GM19372 (cell line): ENCODE results near the gene POTEC.
"Not testable (repeated sequence)": the region's sequence is repeated elsewhere in the genome, so short reads cannot be mapped to it uniquely, and the experiment has no call there.

Experiments
- ATAC-seq: cut with Tn5 transposase; IDR thresholded peaks from one replicate; pipeline ENCODE4 v1.9.1; 2021; ENCODE audit warnings: mild to moderate bottlenecking, low read depth, moderate library complexity; ENCODE audit not compliant: unreplicated experiment

Gene POTEC

DNA sequence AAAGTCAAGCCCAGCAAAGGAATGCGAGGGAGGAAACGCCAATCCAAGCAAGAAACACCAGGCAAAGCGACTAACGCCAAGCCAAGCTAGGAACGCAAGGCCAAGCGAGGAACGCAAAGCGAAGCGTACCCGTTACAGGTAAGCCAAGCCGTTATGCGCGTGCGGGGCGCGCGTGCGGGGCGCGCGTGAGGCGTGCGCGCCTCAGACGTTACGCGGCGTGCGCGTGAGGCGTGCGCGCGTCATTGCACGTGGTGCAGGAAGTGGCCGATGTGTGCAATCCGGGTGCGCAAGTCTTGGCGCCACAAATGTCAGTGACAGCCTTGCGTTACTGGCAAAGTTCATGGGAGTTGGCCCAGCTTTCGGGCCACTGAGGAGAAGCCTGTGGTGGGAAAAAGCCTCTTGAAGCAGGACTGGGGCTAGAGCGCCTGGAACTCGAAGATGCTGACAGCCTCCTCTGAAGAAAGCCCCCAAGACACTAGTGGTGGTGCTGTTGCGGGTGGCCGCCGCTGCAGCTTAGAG, at the start of gene POTEC:
Gene POTEC (minus strand): TSS at position 155 of the 519 bp plus-strand sequence. CDS start 454 bp downstream, outside the sequence.
- not testable (repeated sequence) for ATAC-seq

DNA sequence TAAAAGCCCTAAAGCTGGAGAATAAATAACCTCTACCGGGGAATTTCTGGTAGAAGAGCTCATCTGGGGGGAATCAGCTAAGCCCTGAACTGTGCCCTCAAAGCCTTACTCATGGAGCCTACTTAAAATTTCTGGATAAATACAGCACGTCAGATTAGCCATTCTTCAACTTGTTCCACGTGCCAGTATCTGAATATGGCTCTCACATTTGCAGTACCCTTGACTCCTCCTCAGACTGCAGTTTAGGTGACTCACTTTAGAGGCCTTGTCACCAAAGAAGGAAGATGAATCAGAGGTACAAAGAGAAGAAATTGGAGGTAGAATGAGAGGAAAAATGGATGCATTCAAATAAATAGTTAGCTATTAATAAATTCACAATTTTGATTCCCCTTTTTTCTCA, 34.6 kb upstream of the POTEC start:
- no peak for ATAC-seq

DNA sequence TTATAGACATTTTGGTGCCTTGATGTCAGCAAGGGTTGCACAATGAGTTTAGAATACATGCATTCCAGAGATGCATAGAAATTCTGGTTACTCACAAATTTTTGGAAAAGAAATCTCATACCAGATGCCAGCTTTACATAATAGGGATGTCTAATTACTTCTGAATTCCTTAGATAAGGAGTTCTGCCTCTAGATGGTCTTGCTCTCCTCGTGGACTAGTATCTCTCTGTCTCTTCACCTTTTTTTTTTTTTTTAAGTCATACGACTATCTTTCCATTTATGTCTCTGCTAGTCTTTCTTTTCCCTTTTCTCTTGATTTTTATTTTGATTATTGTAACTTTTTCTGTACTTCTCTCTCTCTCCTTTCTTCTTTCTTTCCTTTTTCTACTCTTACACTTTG, 16.1 kb upstream of the POTEC start:
- not testable (repeated sequence) for ATAC-seq

DNA sequence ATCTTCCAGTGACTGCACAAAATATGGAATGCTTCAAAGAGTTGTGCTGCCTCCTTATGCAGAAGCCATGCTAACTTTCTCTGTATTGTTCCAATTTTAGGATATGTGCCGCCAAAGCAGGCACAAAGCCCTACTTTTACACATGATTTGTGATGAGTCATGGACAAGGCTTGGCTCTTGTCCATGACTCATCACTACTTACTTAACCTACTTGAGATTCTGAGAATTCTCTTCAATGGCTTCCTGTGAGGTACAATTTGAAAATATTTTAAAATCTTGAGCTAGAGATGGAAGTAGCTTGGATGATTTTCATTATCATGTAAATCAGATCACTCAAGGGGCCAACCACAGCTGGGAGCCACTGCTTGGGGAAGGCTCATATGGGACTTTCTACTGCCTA, 11.7 kb downstream of the POTEC start:
- not testable (repeated sequence) for ATAC-seq

- ATAC-seq = not testable (repeated sequence)
These were observed 32.7 kb downstream of the POTEC start for GRCh38 chr18:14510707-14511106.

DNA sequence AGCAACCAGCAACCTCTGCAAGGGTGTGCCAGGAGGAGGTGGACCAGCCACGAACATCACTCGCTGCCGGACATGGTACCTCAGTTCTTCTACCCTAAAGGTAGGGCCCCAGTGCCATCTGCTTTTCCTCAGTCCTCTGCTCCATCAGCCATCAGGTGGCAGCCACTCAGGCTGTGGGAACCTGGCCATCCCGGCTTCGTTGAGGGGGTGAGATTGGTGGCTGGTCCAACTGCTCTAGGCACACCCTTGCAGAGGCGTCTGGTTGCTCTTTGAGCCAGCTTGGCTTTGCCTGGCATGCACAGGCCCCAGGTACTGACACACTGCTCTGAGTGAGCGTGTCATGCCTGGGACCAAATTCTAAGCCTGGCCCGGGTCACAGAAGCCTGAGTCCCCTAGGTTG, 39.7 kb downstream of the POTEC start:
- ATAC-seq = not testable (repeated sequence)

DNA sequence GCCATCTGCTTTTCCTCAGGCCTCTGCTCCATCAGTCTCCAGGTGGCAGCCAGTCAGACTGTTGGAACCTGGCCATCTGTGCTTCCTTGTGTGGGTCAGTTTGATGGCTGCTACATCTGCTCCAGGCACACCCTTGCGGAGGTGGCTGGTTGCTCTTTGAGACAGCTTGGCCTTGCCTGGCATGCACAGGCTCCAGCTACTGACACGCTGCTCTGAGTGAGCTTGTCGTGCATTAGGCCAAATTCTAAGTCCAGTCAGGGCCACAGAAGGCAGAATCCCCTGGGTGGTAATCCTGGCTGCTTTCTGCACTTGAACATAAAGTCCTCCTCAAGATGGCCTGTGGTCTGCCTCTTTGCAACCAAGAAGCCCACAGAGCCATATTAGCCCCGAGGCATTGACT, 41.5 kb downstream of the POTEC start:
- ATAC-seq = not testable (repeated sequence)

DNA sequence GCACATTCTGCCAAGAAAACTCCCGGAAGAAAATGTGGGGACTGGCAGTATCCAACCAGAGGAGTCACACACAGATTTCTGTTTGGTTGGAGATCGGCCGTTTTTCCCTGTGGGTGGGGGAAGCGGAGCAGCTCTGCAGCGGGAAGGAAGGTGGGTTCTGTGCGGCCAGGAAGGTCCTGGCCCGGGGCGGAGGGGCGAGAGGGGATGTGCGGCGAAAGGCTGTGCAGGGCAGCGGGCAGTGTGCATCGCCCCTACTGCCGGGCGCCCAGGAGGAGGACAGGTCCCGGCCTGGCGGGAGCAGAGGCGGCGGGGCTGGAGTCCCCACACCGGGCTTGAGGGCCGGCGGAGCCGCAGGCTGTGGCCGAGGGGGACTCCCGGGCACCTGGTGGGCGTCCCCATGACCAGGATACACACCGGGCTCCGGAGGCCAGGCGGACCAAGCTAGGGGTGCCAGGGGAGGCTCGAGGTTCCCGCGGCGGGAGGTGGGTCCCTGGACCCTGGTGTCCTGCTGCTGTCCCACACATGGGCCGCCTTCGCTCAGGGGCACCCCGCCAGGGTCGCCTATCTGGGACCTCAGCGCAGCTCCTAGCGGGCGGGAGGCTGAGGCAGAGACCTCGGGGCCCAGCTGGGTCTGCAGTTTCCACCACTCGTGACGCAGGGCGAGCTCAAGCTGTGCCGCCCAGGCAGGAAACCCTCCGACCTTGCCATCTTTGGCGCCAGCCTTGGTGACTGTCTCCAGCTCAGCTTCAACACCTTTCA, 54.0 kb downstream of the POTEC start:
- ATAC-seq = not testable (repeated sequence)

GRCh38 chr18:14488789-14489188, 54.6 kb downstream of the POTEC start:
- not testable (repeated sequence) for ATAC-seq

- ATAC-seq = not testable (repeated sequence)
These were observed 56.3 kb downstream of the POTEC start for GRCh38 chr18:14486926-14487580.

DNA sequence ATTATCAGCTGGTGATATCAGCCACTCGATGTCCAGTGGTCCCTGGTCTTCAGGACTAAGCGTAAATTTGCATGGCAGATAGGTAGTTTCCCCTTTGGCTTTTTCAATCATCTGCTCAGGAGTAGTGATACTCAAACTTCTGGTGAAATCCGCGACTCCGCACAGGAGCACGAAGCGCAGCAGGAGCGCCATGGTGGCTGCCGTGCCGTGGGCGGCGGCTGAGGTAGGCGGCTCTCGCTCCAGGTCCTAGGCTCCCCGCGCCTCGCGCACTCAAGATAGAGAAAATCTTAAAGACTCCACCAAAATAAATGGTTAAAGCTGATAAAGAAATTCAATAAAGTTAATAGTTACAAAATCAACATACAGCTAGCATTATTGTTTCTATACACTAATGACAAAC, 64.3 kb downstream of the POTEC start:
- not testable (repeated sequence) for ATAC-seq

DNA sequence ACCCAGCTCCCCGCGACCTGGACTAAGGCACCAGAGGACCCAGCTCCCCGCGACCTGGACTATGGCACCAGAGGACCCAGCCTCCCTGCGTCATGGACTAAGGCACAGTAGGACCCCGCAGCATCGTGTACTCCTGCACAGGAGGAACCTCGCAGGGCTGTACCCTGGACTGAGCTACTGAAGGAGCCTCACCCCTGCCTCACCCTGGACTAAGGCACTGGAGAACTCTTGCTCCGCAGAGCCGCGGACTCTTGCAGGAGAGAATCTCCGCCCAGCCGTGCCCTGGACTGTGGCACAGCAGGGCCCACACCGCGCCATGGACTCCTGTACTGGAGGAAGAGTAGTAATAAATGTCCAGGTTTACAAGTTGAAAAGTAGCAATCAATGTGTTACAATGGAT, 67.9 kb downstream of the POTEC start:
- not testable (repeated sequence) for ATAC-seq

DNA sequence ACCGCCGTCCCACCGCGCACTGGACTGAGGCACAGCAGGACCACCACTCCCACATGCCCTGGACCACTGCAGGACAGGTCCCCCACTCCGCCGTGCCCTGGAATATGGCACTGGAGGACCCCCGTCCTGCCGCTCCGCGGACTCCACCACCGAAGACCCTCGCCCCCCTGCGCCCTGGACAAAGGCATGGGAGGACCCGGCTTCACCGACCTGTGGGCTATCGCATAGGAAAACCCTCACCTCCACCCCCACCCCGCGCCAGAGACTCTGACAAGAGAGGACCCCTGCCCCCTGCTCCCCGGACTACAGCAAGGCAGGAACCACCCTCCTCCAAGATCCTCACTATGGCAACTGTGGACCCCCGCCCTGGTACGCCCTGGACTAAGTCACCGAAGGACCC, 68.6 kb downstream of the POTEC start:
- ATAC-seq = not testable (repeated sequence)

DNA sequence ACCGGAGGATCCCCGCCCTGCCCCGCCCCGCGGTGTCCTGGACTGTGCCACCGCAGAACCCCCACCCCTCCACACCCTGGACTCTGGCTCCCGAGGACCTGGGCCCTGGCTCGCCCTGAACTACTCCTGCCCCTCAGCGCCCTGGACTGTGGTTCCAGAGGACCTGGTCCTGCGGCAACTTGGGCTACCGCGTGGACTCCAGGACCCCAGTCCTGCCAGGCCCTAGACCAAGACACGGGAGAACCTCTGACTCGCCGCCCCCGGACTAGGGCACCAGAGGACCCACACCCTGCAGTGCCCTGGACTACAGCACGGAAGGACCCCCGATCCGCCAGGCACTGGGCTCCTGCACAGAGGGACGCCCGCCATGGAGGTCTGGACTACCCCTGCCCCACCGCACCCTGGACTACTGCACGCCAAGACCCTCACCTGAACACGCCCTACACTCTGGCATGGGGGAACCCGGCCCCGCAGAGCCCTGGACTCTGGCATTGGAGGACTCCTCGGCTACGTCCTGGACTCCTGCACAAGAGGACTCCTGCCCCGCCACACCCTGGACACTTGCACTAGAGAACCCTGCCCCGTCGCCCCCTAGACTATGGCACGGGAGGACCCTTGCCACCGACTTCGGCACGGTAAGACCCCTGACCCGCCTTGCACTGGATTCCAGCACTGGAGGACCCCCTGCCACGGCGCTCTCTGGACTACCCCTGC, 69.2 kb downstream of the POTEC start:
- ATAC-seq = not testable (repeated sequence)

DNA sequence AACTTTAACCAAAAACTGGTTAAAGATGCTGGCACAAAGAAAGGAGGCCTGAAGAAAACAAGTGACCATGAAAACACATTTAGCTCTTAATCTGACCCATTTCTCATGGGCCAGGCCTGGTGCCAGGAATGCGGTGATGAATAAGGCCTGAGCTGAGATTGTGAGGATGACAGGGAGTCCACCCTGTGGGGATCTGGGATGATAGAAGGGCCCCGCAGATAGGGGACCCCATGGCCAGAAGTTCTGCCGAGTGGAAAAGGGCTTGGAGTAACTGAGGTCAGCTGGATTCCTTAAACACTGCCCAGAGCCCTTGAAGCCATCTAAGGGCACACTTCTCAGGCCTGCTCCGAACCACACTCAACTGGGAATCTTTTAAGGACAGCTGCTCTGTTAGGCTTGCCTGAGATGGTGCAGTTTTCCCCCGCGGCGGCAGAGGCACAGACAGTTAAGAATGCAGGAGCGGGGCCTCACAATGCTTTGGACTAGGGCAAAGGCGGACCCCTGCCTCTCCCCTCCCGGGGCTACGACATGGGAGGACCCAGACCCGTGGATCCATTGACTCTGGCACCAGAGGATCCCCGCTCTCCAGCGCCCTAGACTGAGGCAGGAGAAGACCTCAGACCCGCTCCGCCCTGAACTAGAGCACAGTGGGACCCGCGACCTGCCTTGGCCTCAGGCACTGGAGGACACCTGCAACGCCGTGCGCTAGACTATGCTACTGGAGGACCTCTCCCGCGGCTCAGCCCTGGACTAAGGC, 70.0 kb downstream of the POTEC start:
- not testable (repeated sequence) for ATAC-seq

DNA sequence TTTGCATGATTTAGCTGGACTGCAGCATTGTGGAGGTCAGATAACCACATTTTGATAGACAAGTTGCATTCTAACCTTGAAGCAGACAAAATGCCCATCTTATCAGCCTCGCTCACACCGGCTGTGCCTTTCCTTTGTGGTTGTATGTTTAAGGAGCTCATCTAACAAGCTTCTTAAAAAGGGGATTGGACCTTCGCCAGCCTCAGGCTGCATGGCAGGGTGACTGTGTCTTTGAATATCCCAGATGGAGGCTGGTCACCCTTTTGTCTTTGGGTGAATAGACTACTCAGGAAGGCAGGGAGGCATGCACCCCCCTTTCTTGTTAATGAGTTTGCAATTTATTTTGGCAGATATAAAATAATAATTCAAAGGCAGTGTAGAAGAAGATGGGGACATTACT, 72.1 kb downstream of the POTEC start:
- not testable (repeated sequence) for ATAC-seq

DNA sequence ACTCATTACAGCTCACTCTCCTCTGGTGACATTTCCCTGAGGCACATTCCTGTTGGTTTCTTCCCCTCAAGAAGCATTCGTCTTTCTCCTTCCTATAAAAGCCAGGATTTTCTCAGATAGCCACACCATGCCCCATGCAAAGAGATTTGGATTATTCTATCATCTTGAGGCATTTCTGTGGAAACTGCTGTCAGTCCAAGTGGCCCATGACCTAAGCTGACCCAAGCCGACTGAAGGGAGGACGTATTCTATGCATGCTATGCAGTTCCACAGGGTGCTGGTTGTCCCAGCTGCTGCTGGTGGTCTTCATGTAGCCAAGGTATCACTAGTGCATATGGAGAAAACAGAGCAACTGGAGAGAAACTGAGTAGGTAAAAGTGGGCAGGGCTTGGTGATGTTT, 73.0 kb downstream of the POTEC start:
- not testable (repeated sequence) for ATAC-seq

- ATAC-seq = not testable (repeated sequence)
These were observed 73.4 kb downstream of the POTEC start for GRCh38 chr18:14470046-14470445.

DNA sequence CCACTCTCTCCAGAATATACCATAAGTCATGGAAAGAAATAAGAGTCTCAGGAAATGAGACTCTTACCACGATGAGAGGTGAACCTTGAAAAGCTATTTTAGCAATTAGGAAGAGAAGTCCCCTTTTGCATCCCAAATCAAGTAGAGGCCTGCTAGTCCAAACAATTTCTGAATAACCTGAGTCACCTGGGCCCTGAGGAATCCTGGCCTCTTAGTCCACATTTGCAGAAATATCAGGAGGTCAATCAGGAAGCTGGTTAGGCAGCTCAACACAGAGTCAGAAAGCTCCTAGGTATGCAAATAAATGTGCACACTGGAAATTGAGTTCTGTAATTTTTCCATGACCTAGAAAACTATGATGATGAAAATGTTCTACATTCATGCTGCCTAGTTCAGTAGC, 77.4 kb downstream of the POTEC start:
- ATAC-seq = not testable (repeated sequence)
